HFF-Myc (cell line): ENCODE data around the gene FAM131A.

Experiments
- DNase-seq: peaks from one replicate; pipeline ENCODE4 v3.0.0-alpha.2; 2011; ENCODE audit warnings: low read depth; ENCODE audit errors: extremely low read depth
- H3K4me3 ChIP-seq: replicated peaks from 2 replicates; pipeline ENCODE4 v1.5.1; 2011; ENCODE audit warnings: low read depth, mild to moderate bottlenecking, control low read depth, low read length
- CTCF ChIP-seq: IDR thresholded peaks from 2 replicates; pipeline ENCODE4 v1.5.1; 2012; ENCODE audit warnings: mild to moderate bottlenecking, low read depth, low read length, control low read depth; ENCODE audit errors: missing control alignments

FAM131A gene

DNA sequence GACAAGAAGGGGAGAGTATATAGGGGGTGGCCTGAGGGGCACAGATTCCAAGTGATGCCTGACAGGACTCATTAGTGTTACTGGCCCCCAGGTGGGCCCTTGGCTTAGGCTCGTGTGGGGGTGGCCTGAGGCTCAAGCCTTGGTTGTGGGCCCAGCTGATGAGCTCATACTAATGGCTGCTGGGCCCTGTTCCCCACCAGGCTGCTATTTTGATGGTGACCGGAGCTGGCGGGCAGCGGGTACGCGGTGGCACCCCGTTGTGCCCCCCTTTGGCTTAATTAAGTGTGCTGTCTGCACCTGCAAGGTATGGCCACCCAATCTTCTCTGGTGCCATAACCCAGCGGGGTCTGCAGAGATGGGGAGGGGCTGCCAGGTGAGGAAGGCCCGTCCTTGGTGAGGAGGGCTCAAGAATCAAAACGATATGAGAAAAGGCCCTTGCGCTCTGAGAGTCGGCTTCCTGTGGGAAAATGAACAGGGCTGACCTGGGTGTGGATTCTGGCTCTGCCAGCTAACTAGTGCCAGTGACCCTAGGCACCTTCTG, 49.8 kb downstream of the FAM131A start:
- no peak for TF ChIP-seq CTCF
- no peak for DNase-seq
- H3K4me3 ChIP-seq = no peak overlapping the region

DNA sequence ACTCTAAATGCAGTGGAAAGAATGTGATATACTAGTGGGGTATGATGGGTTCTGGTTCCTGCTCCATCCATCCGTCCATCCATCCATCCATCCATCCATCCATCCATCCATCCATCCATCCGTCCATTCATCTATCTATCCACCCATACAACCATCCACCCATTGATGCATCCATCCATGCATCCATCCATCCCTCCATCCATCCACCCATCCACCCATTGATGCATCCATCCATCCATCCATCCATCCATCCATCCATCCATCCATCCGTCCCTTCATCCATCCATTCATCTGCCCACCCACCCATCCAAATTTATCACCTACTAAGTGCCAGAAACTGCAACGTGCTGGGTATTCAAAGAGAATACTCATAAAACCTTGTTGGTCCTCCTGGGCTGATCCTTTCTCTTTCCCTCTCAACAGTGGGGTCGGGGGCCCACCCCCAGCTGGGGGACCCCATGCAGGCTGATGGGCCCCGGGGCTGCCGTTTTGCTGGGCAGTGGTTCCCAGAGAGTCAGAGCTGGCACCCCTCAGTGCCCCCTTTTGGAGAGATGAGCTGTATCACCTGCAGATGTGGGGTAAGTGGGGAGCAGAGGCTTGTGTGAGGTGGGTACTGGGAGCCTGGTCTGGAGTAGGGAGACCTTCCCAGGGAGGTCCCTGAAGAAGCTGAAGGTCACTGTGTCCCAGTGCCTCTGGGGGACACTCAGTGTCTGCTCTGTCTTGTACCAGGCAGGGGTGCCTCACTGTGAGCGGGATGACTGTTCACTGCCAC, 51.0 kb downstream of the FAM131A start:
- H3K4me3 ChIP-seq = no peak overlapping the region
- no peak for DNase-seq
- no peak for TF ChIP-seq CTCF

- no peak overlapping the region for H3K4me3 ChIP-seq
- no peak for TF ChIP-seq CTCF
- no peak for DNase-seq
These were observed 51.5 kb downstream of the FAM131A start for GRCh38 chr3:184388936-184389230.

DNA sequence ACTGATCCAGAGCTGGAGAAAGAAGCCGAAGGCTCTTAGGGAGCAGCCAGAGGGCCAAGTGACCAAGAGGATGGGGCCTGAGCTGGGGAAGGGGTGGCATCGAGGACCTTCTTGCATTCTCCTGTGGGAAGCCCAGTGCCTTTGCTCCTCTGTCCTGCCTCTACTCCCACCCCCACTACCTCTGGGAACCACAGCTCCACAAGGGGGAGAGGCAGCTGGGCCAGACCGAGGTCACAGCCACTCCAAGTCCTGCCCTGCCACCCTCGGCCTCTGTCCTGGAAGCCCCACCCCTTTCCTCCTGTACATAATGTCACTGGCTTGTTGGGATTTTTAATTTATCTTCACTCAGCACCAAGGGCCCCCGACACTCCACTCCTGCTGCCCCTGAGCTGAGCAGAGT, 52.0 kb downstream of the FAM131A start:
- no peak for DNase-seq
- no peak for TF ChIP-seq CTCF
- H3K4me3 ChIP-seq = no peak overlapping the region

DNA sequence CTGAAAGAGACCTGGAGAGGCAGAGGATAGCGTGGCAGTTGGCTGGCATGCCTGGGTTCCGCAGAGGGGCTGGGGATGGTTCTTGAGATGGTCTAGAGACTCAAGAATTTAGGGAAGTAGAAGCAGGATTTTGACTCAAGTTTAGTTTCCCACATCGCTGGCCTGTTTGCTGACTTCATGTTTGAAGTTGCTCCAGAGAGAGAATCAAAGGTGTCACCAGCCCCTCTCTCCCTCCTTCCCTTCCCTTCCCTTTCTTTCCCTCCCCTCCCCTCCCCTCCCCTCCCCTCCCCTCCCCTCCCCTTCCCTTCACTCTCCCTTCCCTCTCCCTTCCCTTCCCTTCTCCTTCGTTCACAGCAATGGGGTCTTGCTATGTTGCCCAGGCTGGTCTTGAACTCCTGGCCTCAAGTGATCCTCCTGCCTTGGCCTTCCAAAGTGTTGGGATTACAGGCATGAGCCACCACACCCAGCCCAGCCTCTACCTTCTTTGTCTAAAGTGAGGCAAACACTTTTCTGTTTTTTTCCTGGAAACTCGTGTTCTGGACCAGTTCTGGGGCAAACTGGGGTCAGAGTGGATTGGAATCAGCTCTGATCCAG, 52.6 kb downstream of the FAM131A start:
- DNase-seq = no peak
- no peak overlapping the region for H3K4me3 ChIP-seq
- no peak for TF ChIP-seq CTCF

DNA sequence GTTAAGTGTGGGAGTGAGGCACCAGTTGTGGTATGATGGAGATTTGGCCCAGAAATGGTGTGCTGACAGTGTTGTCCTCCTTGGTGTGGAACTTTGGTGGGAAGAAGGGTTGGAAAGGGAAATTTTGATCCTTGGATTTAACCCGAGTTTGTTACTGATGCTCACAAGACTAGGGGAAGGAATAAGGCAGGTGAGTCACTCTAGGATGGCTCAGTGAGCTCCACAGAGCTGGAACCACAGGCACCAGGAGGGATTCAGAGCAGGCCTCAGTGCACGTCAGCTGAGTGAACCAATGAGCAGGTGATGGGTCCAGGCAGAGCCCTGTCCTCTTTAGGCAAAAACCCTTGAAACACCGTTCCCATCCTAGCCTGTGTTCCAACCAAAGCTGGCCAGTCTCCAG, 53.9 kb downstream of the FAM131A start:
- no peak overlapping the region for H3K4me3 ChIP-seq
- TF ChIP-seq CTCF = no peak
- DNase-seq = no peak
